HG02852 (cell line): ENCODE results near the gene FNDC3A.

Source experiments
- ATAC-seq: cut with Tn5 transposase; IDR thresholded peaks from one replicate; pipeline ENCODE4 v1.9.1; 2021; ENCODE audit warnings: mild to moderate bottlenecking, moderate library complexity; ENCODE audit not compliant: unreplicated experiment

FNDC3A gene

GRCh38 chr13:48975856-48976575 lies at the start of gene FNDC3A:
FNDC3A (plus strand) TSS chr13:48975912; CDS start chr13:49006191, 30,279 bp downstream.
- peak; percentile 60 for ATAC-seq

- ATAC-seq, result no peak
Measured at GRCh38 chr13:48928757-48929430, 46.8 kb upstream of the FNDC3A start.

- no peak for ATAC-seq
Measured at GRCh38 chr13:48930918-48931317, 44.8 kb upstream of the FNDC3A start.

- no peak for ATAC-seq
Measured at GRCh38 chr13:48938308-48938943, 37.3 kb upstream of the FNDC3A start.

- ATAC-seq, result no peak
Measured at GRCh38 chr13:48939728-48940127, 36.0 kb upstream of the FNDC3A start.

- ATAC-seq, result no peak
Measured at GRCh38 chr13:48942131-48942530, 33.6 kb upstream of the FNDC3A start.

- ATAC-seq, result no peak
Measured at GRCh38 chr13:48944221-48944620, 31.5 kb upstream of the FNDC3A start.

GRCh38 chr13:48945626-48946025 lies 30.1 kb upstream of the FNDC3A start:
- no peak for ATAC-seq

- no peak for ATAC-seq
Measured at GRCh38 chr13:48946163-48946562, 29.5 kb upstream of the FNDC3A start.

GRCh38 chr13:48949566-48950500 lies 25.9 kb upstream of the FNDC3A start:
- no peak for ATAC-seq

- ATAC-seq, result no peak
Measured at GRCh38 chr13:48950501-48950875, 25.2 kb upstream of the FNDC3A start.

- ATAC-seq, result no peak
Measured at GRCh38 chr13:48954081-48954480, 21.6 kb upstream of the FNDC3A start.

GRCh38 chr13:48955536-48955935 lies 20.2 kb upstream of the FNDC3A start:
- ATAC-seq, result no peak

GRCh38 chr13:48961379-48961778 lies 14.3 kb upstream of the FNDC3A start:
- ATAC-seq, result no peak

- ATAC-seq, result no peak
Measured at GRCh38 chr13:48962281-48962680, 13.4 kb upstream of the FNDC3A start.

- ATAC-seq, result no peak
Measured at GRCh38 chr13:48965736-48966135, 10.0 kb upstream of the FNDC3A start.

GRCh38 chr13:48969685-48970084 lies 6.0 kb upstream of the FNDC3A start:
- ATAC-seq, result no peak

GRCh38 chr13:48973845-48974431 lies 1.8 kb upstream of the FNDC3A start:
- ATAC-seq, result no peak

GRCh38 chr13:48975101-48975855 lies 434 bp upstream of the FNDC3A start:
- ATAC-seq, result peak; percentile 19
